HFFc6 (cell line): ENCODE data around the gene NACAD. TPM values are rescaled to one million over a fixed set of nuclear protein-coding genes. Genes with fewer than 3 reads are reported as not detected.

Source experiments
- DNase-seq: peaks from one replicate; pipeline ENCODE4 v3.0.0-alpha.2; 2018
- H3K27ac Mint-ChIP-seq: 2 replicates; pipeline ENCODE4 v1.8.0; 2020; ENCODE audit warnings: mild to moderate bottlenecking, mixed read lengths
- H3K27me3 Mint-ChIP-seq: 2 replicates; pipeline ENCODE4 v1.8.0; 2021; ENCODE audit warnings: mild to moderate bottlenecking, moderate library complexity, mixed read lengths; ENCODE audit not compliant: insufficient read depth
- H3K36me3 Mint-ChIP-seq: 2 replicates; pipeline ENCODE4 v1.8.0; 2021; ENCODE audit warnings: low read depth, mixed read lengths
- H3K4me1 Mint-ChIP-seq: 2 replicates; pipeline ENCODE4 v1.8.0; 2020; ENCODE audit warnings: low read depth, mixed read lengths
- H3K4me3 Mint-ChIP-seq: 2 replicates; pipeline ENCODE4 v1.8.0; 2020; ENCODE audit warnings: mild to moderate bottlenecking, moderate library complexity, mixed read lengths
- H3K9me3 Mint-ChIP-seq: 2 replicates; pipeline ENCODE4 v1.8.0; 2020; ENCODE audit warnings: mild to moderate bottlenecking, mixed read lengths
- total RNA-seq, 6 experiments: library from RNA; stranded (reverse); fragmentation: NEBNext Ultra II Directional; extraction: Animal tissue kit (Norgen Biotek cat#: 25700); gene quantifications; 2 replicates in 1 of 6; 3 replicates in 5 of 6; pipeline ENCODE4 v1.2.3, GENCODE V29; 2021
- TF ChIP-seq, protein P1 (sequence below): fragments of 200-600 bp; sonication (generic); IDR thresholded peaks from 2 replicates; pipeline ENCODE4 v1.5.0; 2021; ENCODE audit warnings: antibody characterized with exemption, mild to moderate bottlenecking

Gene NACAD
- total RNA-seq, 6 experiments from 2014 or later = 5.5 to 10.5 (median 9.6) TPM

DNA sequence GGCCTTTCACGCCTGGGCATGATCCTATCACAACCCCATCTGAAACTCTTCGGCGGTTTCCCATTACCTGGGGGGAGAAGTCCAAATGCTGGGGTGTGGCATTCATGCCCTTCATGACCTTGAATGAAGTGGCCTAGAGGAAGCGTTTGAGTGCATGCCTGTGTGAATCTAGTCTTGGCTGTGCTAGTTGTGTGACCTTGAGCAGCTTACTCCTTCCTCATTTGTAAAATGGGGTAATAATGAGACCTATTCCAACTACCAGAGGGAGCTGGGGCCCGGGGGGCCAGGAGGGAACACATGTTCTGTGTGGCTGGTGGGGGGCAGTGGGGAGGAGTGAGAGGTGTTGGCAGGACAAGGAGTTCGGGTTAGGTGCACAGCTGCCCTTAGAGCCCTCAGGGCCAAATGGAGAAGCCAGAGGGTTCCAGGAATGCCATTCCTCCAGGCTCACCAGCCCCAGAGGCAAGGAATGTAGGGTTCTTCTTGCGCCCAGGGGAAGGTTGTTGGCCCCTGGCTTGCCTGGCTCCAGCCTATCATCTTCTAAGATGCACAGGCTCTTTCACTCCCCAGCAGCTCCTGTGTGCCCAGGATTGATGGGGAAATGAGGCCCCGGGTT, 44.0 kb upstream of the NACAD start:
- H3K9me3 Mint-ChIP-seq = no peaks in the 10 kb centered on the region
- DNase-seq = no peak
- no peak overlapping the region for H3K27ac Mint-ChIP-seq
- peaks cover 6% of the 10 kb centered on the region for H3K4me1 Mint-ChIP-seq
- TF ChIP-seq, protein P1, sequence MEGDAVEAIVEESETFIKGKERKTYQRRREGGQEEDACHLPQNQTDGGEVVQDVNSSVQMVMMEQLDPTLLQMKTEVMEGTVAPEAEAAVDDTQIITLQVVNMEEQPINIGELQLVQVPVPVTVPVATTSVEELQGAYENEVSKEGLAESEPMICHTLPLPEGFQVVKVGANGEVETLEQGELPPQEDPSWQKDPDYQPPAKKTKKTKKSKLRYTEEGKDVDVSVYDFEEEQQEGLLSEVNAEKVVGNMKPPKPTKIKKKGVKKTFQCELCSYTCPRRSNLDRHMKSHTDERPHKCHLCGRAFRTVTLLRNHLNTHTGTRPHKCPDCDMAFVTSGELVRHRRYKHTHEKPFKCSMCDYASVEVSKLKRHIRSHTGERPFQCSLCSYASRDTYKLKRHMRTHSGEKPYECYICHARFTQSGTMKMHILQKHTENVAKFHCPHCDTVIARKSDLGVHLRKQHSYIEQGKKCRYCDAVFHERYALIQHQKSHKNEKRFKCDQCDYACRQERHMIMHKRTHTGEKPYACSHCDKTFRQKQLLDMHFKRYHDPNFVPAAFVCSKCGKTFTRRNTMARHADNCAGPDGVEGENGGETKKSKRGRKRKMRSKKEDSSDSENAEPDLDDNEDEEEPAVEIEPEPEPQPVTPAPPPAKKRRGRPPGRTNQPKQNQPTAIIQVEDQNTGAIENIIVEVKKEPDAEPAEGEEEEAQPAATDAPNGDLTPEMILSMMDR = no peak
- H3K36me3 Mint-ChIP-seq = no peaks in the 10 kb centered on the region
- peaks cover 22% of the 10 kb centered on the region for H3K27me3 Mint-ChIP-seq
- no peak overlapping the region for H3K4me3 Mint-ChIP-seq

DNA sequence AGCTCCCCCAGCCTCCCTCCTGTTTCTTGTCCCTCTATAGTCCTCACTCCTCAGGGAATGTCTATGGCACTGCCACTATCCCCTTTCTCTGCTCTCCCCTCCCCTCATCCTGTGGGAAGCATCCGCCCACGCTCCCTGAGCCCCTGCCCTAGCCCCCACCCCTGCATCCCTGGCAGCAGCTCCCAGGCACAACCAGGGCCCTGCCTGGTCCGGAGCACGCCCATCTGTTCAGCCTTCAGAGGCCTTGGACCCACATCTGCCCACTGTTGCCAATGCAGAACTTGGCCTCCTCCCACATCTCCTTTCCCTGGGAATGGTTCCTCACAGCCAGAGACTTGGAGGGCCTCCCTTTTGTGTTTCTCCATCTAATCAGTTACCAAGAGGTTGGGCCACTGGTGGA, 43.1 kb upstream of the NACAD start:
- peaks cover 6% of the 10 kb centered on the region for H3K4me1 Mint-ChIP-seq
- no peaks in the 10 kb centered on the region for H3K9me3 Mint-ChIP-seq
- no peaks in the 10 kb centered on the region for H3K36me3 Mint-ChIP-seq
- TF ChIP-seq, protein P1 = no peak
- no peak for DNase-seq
- no peak overlapping the region for H3K27ac Mint-ChIP-seq
- H3K4me3 Mint-ChIP-seq = no peak overlapping the region
- peaks cover 19% of the 10 kb centered on the region for H3K27me3 Mint-ChIP-seq

DNA sequence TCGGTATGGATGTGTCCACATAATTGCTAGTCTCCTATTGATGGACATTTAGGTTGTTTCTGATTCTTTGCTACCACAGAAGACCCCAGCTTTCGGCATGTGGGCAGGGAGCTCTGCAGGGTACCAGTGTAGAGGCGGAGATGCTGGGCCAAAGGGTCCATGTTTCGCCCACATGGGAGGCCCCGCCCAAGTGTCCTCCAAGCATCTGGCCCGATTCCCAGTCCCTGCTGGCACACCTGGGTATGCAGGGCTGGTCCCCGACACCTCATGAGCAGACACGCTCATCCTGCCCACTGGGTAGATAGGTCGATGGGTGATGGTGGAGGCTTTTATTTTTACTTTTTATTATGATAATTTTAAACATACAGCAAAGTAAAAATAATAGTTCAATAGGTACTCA, 42.1 kb upstream of the NACAD start:
- peaks cover 6% of the 10 kb centered on the region for H3K4me1 Mint-ChIP-seq

DNA sequence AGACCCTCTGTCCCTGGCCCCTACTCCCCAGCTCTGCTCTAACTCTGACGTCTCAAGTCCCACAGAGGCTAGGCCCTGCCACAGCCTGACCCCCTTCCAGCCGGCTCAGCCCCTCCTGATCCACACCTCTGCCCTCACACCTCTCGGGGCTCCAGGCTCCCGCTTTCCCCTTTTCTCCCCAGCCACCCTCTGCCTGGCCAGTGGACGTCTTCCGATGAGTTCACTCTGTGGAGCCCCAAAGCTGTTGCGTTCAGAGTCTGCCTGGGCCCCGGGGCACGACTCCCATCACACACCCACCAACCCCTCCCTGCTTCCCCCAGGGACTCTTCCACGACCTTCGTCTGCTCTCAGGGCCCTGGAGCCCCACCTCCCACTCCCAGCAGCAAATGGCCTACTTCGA, 41.1 kb upstream of the NACAD start:
- Mint-ChIP-seq H3K27ac (no peak overlapping the region), H3K36me3 (no peaks in the 10 kb centered on the region), H3K4me3 (no peak overlapping the region), H3K27me3 (peaks cover 21% of the 10 kb centered on the region), H3K9me3 (no peaks in the 10 kb centered on the region), H3K4me1 (peaks cover 6% of the 10 kb centered on the region)
- DNase-seq = no peak
- TF ChIP-seq, protein P1 = no peak

More for the DNA sequence above, 42.1 kb upstream of the NACAD start:
- H3K36me3 Mint-ChIP-seq = no peaks in the 10 kb centered on the region
- no peak overlapping the region for H3K27ac Mint-ChIP-seq
- DNase-seq = no peak
- H3K4me3 Mint-ChIP-seq = no peak overlapping the region
- TF ChIP-seq, protein P1 = no peak
- H3K27me3 Mint-ChIP-seq = peaks cover 22% of the 10 kb centered on the region
- H3K9me3 Mint-ChIP-seq = no peaks in the 10 kb centered on the region

DNA sequence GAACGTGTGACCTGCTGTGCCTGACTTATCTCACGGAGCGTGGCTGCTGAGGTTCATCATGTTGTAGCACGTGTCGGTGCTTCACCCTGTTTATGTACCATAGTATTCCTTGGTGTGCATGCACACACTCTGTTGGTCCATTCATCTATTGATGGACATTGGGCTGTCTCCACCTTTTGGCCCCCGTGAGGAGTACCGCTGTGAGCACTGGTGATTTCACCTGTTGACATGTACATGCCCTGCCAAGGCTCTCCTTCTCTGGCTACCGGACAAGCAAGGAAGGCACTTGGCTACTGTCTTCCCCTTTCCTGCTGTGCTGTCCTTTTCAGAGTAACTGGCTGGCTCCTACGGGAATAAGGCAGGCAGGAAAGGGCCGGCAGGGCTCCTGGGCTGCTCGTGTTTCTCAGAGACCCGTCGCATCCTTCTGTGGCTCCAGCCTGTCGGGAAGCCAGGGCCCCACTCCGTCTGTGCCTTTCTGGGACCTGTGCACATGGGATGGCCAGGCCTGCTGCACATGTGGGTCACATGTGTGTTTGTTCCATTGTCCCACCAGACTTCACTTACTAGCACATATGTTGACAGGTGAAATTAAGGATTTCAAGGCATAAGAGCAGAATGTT, 40.5 kb upstream of the NACAD start:
- Mint-ChIP-seq H3K4me1 (peaks cover 6% of the 10 kb centered on the region), H3K4me3 (no peak overlapping the region), H3K27ac (no peak overlapping the region), H3K36me3 (no peaks in the 10 kb centered on the region), H3K9me3 (no peaks in the 10 kb centered on the region), H3K27me3 (peaks cover 21% of the 10 kb centered on the region)
- TF ChIP-seq, protein P1 = no peak
- DNase-seq = no peak
